DMS53 treated with DMSO at 0.1 percent for 48 hours (cell line): Measurements from ENCODE around the gene SPAG4.

Experiments
- DNase-seq: peaks from one replicate; lab custom pipeline; 2025; ENCODE audit not compliant: unreplicated experiment; lab: John Stamatoyannopoulos, UW

Gene SPAG4

GRCh38 chr20:35598899-35599775 lies 16.5 kb upstream of the SPAG4 start:
- DNase-seq = peak; percentile 13

- no peak for DNase-seq
These were observed 15.9 kb upstream of the SPAG4 start for GRCh38 chr20:35599776-35600120.

- DNase-seq = no peak
These were observed 15.2 kb upstream of the SPAG4 start for GRCh38 chr20:35600176-35600992.

DNA sequence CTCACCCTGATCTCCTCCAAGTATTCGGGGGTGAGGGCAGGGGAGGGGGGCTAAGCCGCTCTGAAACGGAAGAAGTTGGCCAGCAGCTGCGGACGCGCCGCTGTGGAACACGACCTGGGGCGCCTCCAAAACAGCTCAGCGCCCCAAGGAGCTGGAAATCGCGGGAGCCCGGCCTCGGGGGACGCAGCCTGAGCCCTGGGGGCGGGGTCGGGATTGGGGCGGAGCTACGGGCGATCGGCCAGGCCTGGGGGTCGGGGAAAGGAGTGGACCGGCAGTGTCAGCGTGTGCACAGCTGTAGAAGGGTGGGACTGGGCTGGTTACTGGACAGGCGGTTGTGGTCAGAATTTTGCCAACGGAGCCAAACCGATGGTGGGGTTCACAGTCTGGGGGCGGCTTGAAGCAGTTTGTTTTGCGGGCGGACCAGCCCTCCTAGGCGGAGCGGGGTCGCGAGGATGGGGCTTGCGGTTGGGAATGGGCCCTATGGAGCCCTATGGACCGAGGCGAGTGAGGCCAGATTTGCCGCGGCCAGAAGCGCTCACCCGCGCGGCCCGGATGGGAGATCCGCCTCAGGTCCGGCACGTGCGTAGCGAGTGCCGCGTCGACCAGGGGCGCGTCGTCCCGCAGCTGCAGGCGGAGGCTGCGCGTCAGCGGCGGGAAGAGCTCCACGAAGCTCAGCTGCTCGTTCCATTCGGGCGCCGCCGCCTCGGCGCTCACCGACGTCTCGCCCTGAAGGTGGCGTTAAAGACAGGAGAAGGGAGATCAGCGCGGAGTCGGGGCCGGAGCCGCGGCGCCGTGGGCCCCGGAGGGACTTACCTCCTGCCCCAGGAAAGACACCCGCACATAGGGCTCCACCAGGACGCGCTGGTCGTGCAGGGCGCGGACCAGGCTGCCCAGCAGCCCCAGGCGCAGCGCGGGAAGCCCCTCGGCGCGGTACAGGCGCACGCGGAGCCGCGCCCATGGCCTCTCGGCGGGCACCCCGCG lies 14.3 kb upstream of the SPAG4 start:
- peak; percentile 31 for DNase-seq

DNA sequence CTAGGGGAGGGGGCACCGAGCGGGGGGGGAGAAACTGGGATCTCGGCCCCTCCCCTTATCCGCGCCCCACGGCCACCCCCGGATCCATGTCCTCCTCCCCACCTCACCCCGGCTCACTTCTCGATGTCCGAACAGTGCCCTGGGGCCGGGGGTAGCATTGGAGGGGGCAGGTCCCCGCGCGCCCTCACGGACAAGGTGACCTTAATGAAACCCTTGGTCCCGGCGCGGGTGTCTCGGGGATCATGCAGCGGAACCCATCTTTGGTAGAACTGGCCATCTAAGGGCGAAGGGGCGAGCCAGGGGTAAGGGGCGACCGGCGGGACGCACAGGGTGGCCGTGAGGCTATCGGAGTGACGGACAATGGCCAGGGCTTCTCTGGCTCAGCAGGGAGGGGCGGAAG lies 13.6 kb upstream of the SPAG4 start:
- no peak for DNase-seq

GRCh38 chr20:35602851-35603495 lies 12.7 kb upstream of the SPAG4 start:
- no peak for DNase-seq

DNA sequence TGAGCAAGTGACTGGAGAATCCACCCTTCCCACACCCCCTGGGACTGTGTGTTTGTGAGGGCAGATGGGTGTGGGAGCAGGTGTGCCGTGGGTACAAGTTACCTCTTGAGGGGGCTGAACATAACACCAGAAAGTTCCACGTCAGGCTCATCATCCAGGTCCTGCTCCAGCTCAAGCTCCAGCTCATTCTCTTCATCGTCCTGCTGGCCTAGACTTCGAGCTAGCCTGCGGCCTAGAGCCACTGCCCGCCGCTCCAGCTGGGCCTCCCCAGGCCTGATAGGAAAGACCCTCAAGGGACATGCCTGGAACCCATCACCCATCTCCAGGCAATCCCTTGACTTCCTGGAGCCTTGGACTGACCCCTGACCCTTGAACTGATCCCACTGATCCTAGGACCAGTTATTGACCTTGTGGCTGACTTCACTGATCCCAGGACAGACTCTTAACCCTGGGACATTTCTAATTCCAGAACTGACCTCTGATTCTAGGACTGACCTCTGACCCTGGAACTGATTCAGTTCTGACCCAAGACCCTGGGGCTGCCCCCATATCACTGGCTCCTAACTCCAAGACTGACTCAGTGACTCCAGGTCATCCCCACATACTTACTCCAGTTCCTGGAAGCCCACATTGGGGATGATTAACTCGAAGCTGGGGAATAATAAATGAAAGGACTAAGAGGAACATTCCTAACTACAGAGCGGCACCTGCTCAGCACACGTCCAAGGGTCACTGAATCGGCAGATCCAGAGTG lies 11.8 kb upstream of the SPAG4 start:
- DNase-seq = no peak

GRCh38 chr20:35604449-35604747 lies 11.2 kb upstream of the SPAG4 start:
- DNase-seq = no peak

GRCh38 chr20:35606127-35606526 lies 9.5 kb upstream of the SPAG4 start:
- no peak for DNase-seq

- no peak for DNase-seq
These were observed 8.5 kb upstream of the SPAG4 start for GRCh38 chr20:35607003-35607735.

GRCh38 chr20:35610833-35611427 lies 4.7 kb upstream of the SPAG4 start:
- DNase-seq = no peak

DNA sequence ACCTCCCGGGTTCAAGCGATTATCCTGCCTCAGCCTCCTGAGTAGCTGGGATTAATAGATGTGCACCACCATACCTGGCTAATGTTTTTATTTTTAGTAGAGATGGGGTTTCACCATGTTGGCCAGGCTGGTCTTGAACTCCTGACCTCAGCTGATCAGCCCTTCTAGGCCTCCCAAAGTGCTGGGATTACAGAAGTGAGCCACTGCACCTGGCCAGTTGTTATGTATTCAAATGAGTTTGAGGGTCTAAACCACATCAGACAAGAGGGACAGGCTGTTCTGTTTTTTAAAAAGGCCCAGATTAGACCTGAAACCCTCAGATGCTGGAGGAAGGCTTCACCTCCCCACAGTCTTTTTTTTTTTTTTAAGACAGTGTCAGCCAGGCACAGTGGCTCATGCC lies 4.1 kb upstream of the SPAG4 start:
- DNase-seq = no peak

DNA sequence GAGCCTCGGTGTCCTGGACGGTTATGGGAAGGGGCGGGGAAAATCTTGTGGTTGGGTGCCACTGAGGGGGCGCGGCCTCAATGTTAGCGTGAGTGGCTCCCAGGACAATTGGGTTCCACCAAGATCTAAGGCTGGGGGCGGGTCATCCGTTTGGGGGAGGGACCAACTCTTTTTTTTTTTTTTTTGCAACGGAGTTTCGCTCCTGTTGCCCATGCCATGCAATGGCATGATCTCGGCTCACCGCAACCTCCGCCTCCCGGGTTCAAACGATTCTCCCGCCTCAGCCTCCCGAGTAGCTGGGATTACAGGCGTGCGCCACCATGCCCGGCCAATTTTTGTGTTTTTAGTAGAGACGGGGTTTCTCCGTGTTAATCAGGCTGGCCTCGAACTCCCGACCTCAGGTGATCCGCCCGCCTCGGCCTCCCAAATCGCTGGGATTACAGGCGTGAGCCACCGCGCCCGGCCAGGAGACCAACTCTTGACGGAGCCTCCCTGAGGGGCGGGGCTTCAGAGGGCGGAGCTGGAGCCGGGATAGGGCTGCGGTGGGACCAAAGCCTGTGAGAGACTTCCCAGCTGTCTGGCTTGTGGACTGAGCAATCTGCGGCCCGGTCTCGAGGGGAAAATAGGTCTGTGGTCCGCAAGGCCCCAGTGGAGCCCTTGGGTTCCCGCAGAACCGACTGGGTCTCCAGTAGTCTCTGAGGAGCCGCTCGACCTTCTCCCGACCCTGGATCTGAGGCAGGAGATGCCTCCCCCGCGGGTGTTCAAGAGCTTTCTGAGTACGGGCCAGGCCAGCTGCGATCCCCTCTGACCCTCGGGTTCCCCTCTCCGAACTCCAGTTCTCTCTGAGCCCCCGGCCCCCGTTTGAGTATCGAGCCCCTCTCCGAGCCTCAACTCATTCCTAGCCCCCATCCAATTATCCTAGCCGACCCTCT lies 1.1 kb downstream of the SPAG4 start:
- peak; percentile 82 for DNase-seq

GRCh38 chr20:35617397-35618262 lies 2.0 kb downstream of the SPAG4 start:
- DNase-seq = peak; percentile 64

DNA sequence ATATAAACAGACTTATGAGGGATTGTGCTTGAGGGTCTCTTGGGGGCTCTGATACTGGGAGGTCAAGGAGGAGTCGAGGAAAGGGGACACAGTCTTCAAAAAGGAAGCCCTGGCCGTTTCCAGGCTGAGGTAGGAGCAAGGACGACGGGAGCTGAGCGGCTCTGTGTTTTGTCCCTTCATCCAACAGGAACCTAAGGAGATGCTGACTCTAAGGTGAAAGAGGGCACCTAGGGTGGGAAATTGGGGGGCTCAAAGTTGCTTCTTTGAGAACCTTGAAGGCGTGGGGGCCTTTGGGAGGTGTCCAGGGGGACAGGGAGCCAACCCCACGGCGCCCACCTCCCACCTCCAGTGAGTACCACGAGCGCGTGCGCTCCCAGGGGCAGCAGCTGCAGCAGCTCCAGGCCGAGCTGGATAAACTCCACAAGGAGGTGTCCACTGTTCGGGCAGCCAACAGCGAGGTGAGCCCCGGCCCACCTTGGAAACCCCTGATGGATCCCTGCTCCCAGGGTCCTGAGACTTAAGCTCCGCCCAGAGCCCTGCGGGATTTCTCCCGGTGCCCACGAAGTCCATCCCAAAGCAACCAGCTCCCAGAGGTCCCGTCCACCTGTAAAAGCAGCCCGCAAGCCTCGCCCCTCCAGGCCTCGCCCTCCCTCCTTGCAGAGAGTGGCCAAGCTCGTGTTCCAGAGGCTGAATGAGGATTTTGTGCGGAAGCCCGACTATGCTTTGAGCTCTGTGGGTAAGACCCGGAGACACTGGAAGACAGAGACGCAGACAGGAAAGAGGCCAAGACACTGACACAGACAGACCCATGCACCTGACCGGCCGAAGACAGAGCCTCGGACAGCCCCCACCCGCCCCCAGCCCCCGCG lies 2.9 kb downstream of the SPAG4 start:
- DNase-seq = peak; percentile 38
